MM.1S (cell line): Measurements from ENCODE around the gene NEGR1.

Experiments used
- DNase-seq: peaks from one replicate; pipeline ENCODE4 v3.0.0-alpha.2; 2015
- H2AFZ ChIP-seq: fragments of 300-600 bp; sonication (generic); 2 replicates; pipeline ENCODE4 v1.6.0; 2016; ENCODE audit warnings: antibody characterized with exemption, low read length
- H3F3A ChIP-seq: fragments of 300-600 bp; sonication (generic); 2 replicates; pipeline ENCODE4 v1.6.1; 2016; ENCODE audit warnings: mild to moderate bottlenecking, antibody characterized with exemption, low read length, moderate library complexity, mixed read lengths; ENCODE audit not compliant: insufficient read depth
- H3K27ac ChIP-seq: fragments of 300-600 bp; sonication (generic); 2 replicates; pipeline ENCODE4 v1.5.1; 2016; ENCODE audit warnings: mild to moderate bottlenecking, low read length
- H3K27me3 ChIP-seq: fragments of 300-600 bp; sonication (generic); replicated peaks from 2 replicates; pipeline ENCODE4 v1.6.0; 2016; ENCODE audit warnings: low read length; ENCODE audit not compliant: insufficient read depth
- H3K36me3 ChIP-seq: fragments of 300-600 bp; sonication (generic); replicated peaks from 2 replicates; pipeline ENCODE4 v1.6.1; 2016; ENCODE audit warnings: mild to moderate bottlenecking, low read length, mixed read lengths; ENCODE audit not compliant: insufficient read depth
- H3K4me1 ChIP-seq: fragments of 300-600 bp; sonication (generic); 2 replicates; pipeline ENCODE4 v1.6.1; 2016; ENCODE audit warnings: low read length, mixed read lengths
- H3K4me2 ChIP-seq: fragments of 300-600 bp; sonication (generic); 2 replicates; pipeline ENCODE4 v1.6.0; 2016; ENCODE audit warnings: low read depth, low read length
- H3K4me3 ChIP-seq: fragments of 300-600 bp; sonication (generic); 2 replicates; pipeline ENCODE4 v1.5.1; 2016; ENCODE audit warnings: low read length, mixed read lengths
- H3K79me2 ChIP-seq: fragments of 300-600 bp; sonication (generic); 2 replicates; pipeline ENCODE4 v1.6.1; 2016; ENCODE audit warnings: mixed run types, low read length, mixed read lengths
- H3K9ac ChIP-seq: fragments of 300-600 bp; sonication (generic); 2 replicates; pipeline ENCODE4 v1.6.1; 2016; ENCODE audit warnings: low read length, mixed read lengths
- H3K9me2 ChIP-seq: fragments of 300-600 bp; sonication (generic); replicated peaks from 2 replicates; pipeline ENCODE4 v1.6.1; 2016; ENCODE audit warnings: mild to moderate bottlenecking, low read length, mixed read lengths; ENCODE audit not compliant: insufficient read depth
- H3K9me3 ChIP-seq: fragments of 300-600 bp; sonication (generic); replicated peaks from 2 replicates; pipeline ENCODE4 v1.6.1; 2016; ENCODE audit warnings: mild to moderate bottlenecking, low read length, mixed read lengths; ENCODE audit not compliant: insufficient read depth
- H4K20me1 ChIP-seq: fragments of 300-600 bp; sonication (generic); 2 replicates; pipeline ENCODE4 v1.6.1; 2016; ENCODE audit warnings: mild to moderate bottlenecking, low read length, moderate library complexity, mixed read lengths; ENCODE audit not compliant: insufficient read depth
- CTCF ChIP-seq: fragments of 300-600 bp; sonication (generic); IDR thresholded peaks from 2 replicates; pipeline ENCODE4 v1.5.1; 2016; ENCODE audit warnings: antibody characterized with exemption, low read length, mixed read lengths
- EZH2 ChIP-seq: fragments of 300-600 bp; sonication (generic); optimal IDR thresholded peaks from 2 replicates; pipeline ENCODE3; 2017; ENCODE audit warnings: low read depth, mild to moderate bottlenecking, antibody characterized with exemption, low read length, mixed read lengths
- EZH2phosphoT487 ChIP-seq: fragments of 300-600 bp; sonication (generic); IDR thresholded peaks from 2 replicates; pipeline ENCODE4 v1.6.1; 2018; ENCODE audit warnings: antibody characterized with exemption, low read length

NEGR1 gene

GRCh38 chr1:72000809-72001208 is 281.5 kb downstream of the NEGR1 start:
- no peak for DNase-seq

GRCh38 chr1:71994646-71995045 is 287.7 kb downstream of the NEGR1 start:
- H3K4me3 ChIP-seq, result no peak overlapping the region
- no peaks in the 10 kb centered on the region for H3K36me3 ChIP-seq
- H3K27ac ChIP-seq, result no peak overlapping the region
- H4K20me1 ChIP-seq, result no peaks in the 10 kb centered on the region
- H3K27me3 ChIP-seq, result no peaks in the 10 kb centered on the region
- H3K4me2 ChIP-seq, result no peak overlapping the region
- H3K4me1 ChIP-seq, result no peaks in the 10 kb centered on the region
- H3K9ac ChIP-seq, result no peak overlapping the region
- H3K9me2 ChIP-seq, result no peaks in the 10 kb centered on the region
- H3K79me2 ChIP-seq, result no peaks in the 10 kb centered on the region
- H2AFZ ChIP-seq, result no peak overlapping the region
- TF ChIP-seq EZH2, result no peak
- TF ChIP-seq CTCF, result no peak
- no peak for TF ChIP-seq EZH2phosphoT487
- no peaks in the 10 kb centered on the region for H3F3A ChIP-seq
- no peak for DNase-seq
- no peaks in the 10 kb centered on the region for H3K9me3 ChIP-seq

More at GRCh38 chr1:72000809-72001208, 281.5 kb downstream of the NEGR1 start:
- H3K4me1 ChIP-seq, result no peaks in the 10 kb centered on the region
- no peaks in the 10 kb centered on the region for H3K27me3 ChIP-seq
- no peaks in the 10 kb centered on the region for H3K79me2 ChIP-seq
- H4K20me1 ChIP-seq, result no peaks in the 10 kb centered on the region
- H3K9me3 ChIP-seq, result no peaks in the 10 kb centered on the region
- no peak overlapping the region for H3K9ac ChIP-seq
- H3F3A ChIP-seq, result no peaks in the 10 kb centered on the region
- H3K9me2 ChIP-seq, result no peaks in the 10 kb centered on the region
- H3K27ac ChIP-seq, result no peak overlapping the region
- no peak overlapping the region for H3K4me2 ChIP-seq
- no peak overlapping the region for H2AFZ ChIP-seq
- no peak for TF ChIP-seq CTCF
- TF ChIP-seq EZH2phosphoT487, result no peak
- no peak for TF ChIP-seq EZH2
- H3K36me3 ChIP-seq, result no peaks in the 10 kb centered on the region
- no peak overlapping the region for H3K4me3 ChIP-seq

GRCh38 chr1:71987181-71987580 is 295.2 kb downstream of the NEGR1 start:
- Histone ChIP-seq H3K9ac (no peak overlapping the region), H2AFZ (no peak overlapping the region), H3K27ac (no peak overlapping the region), H3K36me3 (no peaks in the 10 kb centered on the region), H3K4me2 (no peak overlapping the region), H4K20me1 (no peaks in the 10 kb centered on the region), H3K4me1 (no peaks in the 10 kb centered on the region), H3K27me3 (no peaks in the 10 kb centered on the region), H3K4me3 (no peak overlapping the region), H3F3A (no peaks in the 10 kb centered on the region), H3K9me3 (no peaks in the 10 kb centered on the region), H3K9me2 (no peaks in the 10 kb centered on the region), H3K79me2 (no peaks in the 10 kb centered on the region)
- no peak for DNase-seq
- TF ChIP-seq CTCF, result no peak
- TF ChIP-seq EZH2phosphoT487, result no peak
- TF ChIP-seq EZH2, result no peak
